Measurements from ENCODE around the gene CCDC112. TPM values are rescaled to one million over a fixed set of nuclear protein-coding genes. Genes with fewer than 3 reads are reported as not detected.

CCDC112 gene
- total RNA-seq (2.3 TPM), polyA plus RNA-seq (1 to 10 TPM in 3 of 4 donors, under 1 TPM in 1; 0.89 to 2.7 (median 1.5) TPM)

GRCh38 chr5:115296124-115297022, at the start of gene CCDC112:
CCDC112 (minus strand) TSS chr5:115296654; CDS start chr5:115296543, 111 bp downstream.
- ATAC-seq (ENCODE audit: low read depth in 2 of 2), result peak; percentile 65 to 66
- peak; percentile 49 to 73 (median 60) for DNase-seq
- peaks cover 0 to 14% (median 4%) of the 10 kb centered on the region in 7 donors for H3K9me3 Mint-ChIP-seq
- no peaks in the 10 kb centered on the region for H3K36me3 ChIP-seq (ENCODE audit: control insufficient read depth, insufficient read depth, low read length)
- H3K4me1 ChIP-seq (ENCODE audit: control insufficient read depth, insufficient read depth, low read length, poor library complexity, severe bottlenecking), result peaks cover 14% of the 10 kb centered on the region
- peak within 1 kb of the TSS; percentile 55 to 89 (median 82) for H3K4me3 Mint-ChIP-seq
- peaks cover 0 to 12% (median 4%) of the 10 kb centered on the region in 4 donors for H3K4me1 Mint-ChIP-seq
- H3K4me3 ChIP-seq (ENCODE audit: low read depth, low read length), result peak within 1 kb of the TSS; percentile 61
- no peaks in the 10 kb centered on the region for H3K36me3 Mint-ChIP-seq
- H3K27me3 Mint-ChIP-seq, result peaks cover 51% of the 10 kb centered on the region
- H3K27me3 ChIP-seq (ENCODE audit: control insufficient read depth, insufficient read depth, low read length), result peaks cover 27% of the 10 kb centered on the region
- H3K27ac Mint-ChIP-seq, result peak within 1 kb of the TSS in 2 of 3 donors; percentile 26 to 60
- no peak within 1 kb of the TSS for H3K27ac ChIP-seq (ENCODE audit: insufficient read depth, low read length, poor library complexity, severe bottlenecking)
- H3K9me3 ChIP-seq (ENCODE audit: control insufficient read depth in 2 of 2, low read length in 2 of 2), result peaks cover 14 to 15% of the 10 kb centered on the region in 2 experiments

GRCh38 chr5:115345344-115345743, 48.9 kb upstream of the CCDC112 start:
- no peak overlapping the region for H3K4me3 ChIP-seq (ENCODE audit: low read depth, low read length)
- DNase-seq, result no peak
- H3K9me3 Mint-ChIP-seq, result peaks cover 0 to 5% (median 0%) of the 10 kb centered on the region in 7 donors
- H3K27ac Mint-ChIP-seq, result no peak overlapping the region
- no peaks in the 10 kb centered on the region for H3K9me3 ChIP-seq (ENCODE audit: control insufficient read depth in 2 of 2, low read length in 2 of 2)
- H3K27me3 ChIP-seq (ENCODE audit: control insufficient read depth, insufficient read depth, low read length), result peaks cover 4% of the 10 kb centered on the region
- no peaks in the 10 kb centered on the region for H3K36me3 ChIP-seq (ENCODE audit: control insufficient read depth, insufficient read depth, low read length)
- no peak overlapping the region for H3K27ac ChIP-seq (ENCODE audit: insufficient read depth, low read length, poor library complexity, severe bottlenecking)
- no peaks in the 10 kb centered on the region for H3K4me1 Mint-ChIP-seq
- no peak for ATAC-seq (ENCODE audit: low read depth in 2 of 2)
- peaks cover 25% of the 10 kb centered on the region for H3K27me3 Mint-ChIP-seq
- no peaks in the 10 kb centered on the region for H3K4me1 ChIP-seq (ENCODE audit: control insufficient read depth, insufficient read depth, low read length, poor library complexity, severe bottlenecking)
- no peaks in the 10 kb centered on the region for H3K36me3 Mint-ChIP-seq
- H3K4me3 Mint-ChIP-seq, result no peak overlapping the region

GRCh38 chr5:115343855-115344254, 47.4 kb upstream of the CCDC112 start:
- no peaks in the 10 kb centered on the region for H3K4me1 ChIP-seq (ENCODE audit: control insufficient read depth, insufficient read depth, low read length, poor library complexity, severe bottlenecking)
- no peaks in the 10 kb centered on the region for H3K4me1 Mint-ChIP-seq
- peaks cover 22% of the 10 kb centered on the region for H3K27me3 Mint-ChIP-seq
- H3K27ac ChIP-seq (ENCODE audit: insufficient read depth, low read length, poor library complexity, severe bottlenecking), result no peak overlapping the region
- no peaks in the 10 kb centered on the region for H3K9me3 ChIP-seq (ENCODE audit: control insufficient read depth in 2 of 2, low read length in 2 of 2)
- no peak for ATAC-seq (ENCODE audit: low read depth in 2 of 2)
- H3K36me3 Mint-ChIP-seq, result no peaks in the 10 kb centered on the region
- peaks cover 0 to 5% (median 0%) of the 10 kb centered on the region in 7 donors for H3K9me3 Mint-ChIP-seq
- peaks cover 4% of the 10 kb centered on the region for H3K27me3 ChIP-seq (ENCODE audit: control insufficient read depth, insufficient read depth, low read length)
- H3K4me3 ChIP-seq (ENCODE audit: low read depth, low read length), result no peak overlapping the region
- no peaks in the 10 kb centered on the region for H3K36me3 ChIP-seq (ENCODE audit: control insufficient read depth, insufficient read depth, low read length)
- H3K27ac Mint-ChIP-seq, result no peak overlapping the region
- DNase-seq, result no peak
- H3K4me3 Mint-ChIP-seq, result no peak overlapping the region

- no peak overlapping the region for H3K27ac ChIP-seq (ENCODE audit: insufficient read depth, low read length, poor library complexity, severe bottlenecking)
- H3K27me3 Mint-ChIP-seq, result peaks cover 30% of the 10 kb centered on the region
- H3K4me1 Mint-ChIP-seq, result no peaks in the 10 kb centered on the region
- ATAC-seq (ENCODE audit: low read depth in 2 of 2), result no peak
- peaks cover 4% of the 10 kb centered on the region for H3K27me3 ChIP-seq (ENCODE audit: control insufficient read depth, insufficient read depth, low read length)
- H3K4me3 ChIP-seq (ENCODE audit: low read depth, low read length), result no peak overlapping the region
- H3K4me3 Mint-ChIP-seq, result no peak overlapping the region
- no peaks in the 10 kb centered on the region for H3K36me3 Mint-ChIP-seq
- H3K27ac Mint-ChIP-seq, result no peak overlapping the region
- DNase-seq, result no peak
- H3K36me3 ChIP-seq (ENCODE audit: control insufficient read depth, insufficient read depth, low read length), result no peaks in the 10 kb centered on the region
- H3K4me1 ChIP-seq (ENCODE audit: control insufficient read depth, insufficient read depth, low read length, poor library complexity, severe bottlenecking), result no peaks in the 10 kb centered on the region
- no peaks in the 10 kb centered on the region for H3K9me3 ChIP-seq (ENCODE audit: control insufficient read depth in 2 of 2, low read length in 2 of 2)
- H3K9me3 Mint-ChIP-seq, result peaks cover 0 to 4% (median 0%) of the 10 kb centered on the region in 7 donors
These were observed 46.3 kb upstream of the CCDC112 start for GRCh38 chr5:115342590-115343377.

DNA sequence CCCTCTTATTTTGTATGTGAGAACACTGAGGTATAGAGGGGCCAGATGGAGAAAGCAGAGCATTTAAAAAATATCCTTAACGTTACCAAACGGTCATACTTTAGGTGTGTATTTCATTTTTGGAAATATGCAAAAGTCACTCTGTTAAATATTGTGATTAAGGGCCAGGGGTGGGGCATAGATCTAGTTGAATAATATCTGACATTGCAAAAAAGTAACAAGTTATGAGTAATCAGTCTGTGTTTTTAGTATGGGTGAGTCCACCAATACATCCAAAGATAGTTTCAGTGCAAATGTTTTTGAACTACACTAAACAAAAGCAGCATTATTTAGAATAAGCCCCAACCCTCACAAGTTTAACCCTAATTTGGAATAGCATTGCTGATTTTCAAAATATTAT, 45.3 kb upstream of the CCDC112 start:
- no peaks in the 10 kb centered on the region for H3K36me3 Mint-ChIP-seq

GRCh38 chr5:115338851-115339250, 42.4 kb upstream of the CCDC112 start:
- peaks cover 0 to 2% (median 0%) of the 10 kb centered on the region in 7 donors for H3K9me3 Mint-ChIP-seq
- H3K36me3 Mint-ChIP-seq, result no peaks in the 10 kb centered on the region

More for the DNA sequence above, 45.3 kb upstream of the CCDC112 start:
- Histone ChIP-seq H3K4me3 (ENCODE audit: low read depth, low read length) (no peak overlapping the region), H3K27me3 (ENCODE audit: control insufficient read depth, insufficient read depth, low read length) (peaks cover 4% of the 10 kb centered on the region), H3K36me3 (ENCODE audit: control insufficient read depth, insufficient read depth, low read length) (no peaks in the 10 kb centered on the region), H3K4me1 (ENCODE audit: control insufficient read depth, insufficient read depth, low read length, poor library complexity, severe bottlenecking) (no peaks in the 10 kb centered on the region), H3K27ac (ENCODE audit: insufficient read depth, low read length, poor library complexity, severe bottlenecking) (no peak overlapping the region), H3K9me3 (ENCODE audit: control insufficient read depth in 2 of 2, low read length in 2 of 2) (no peaks in the 10 kb centered on the region)
- DNase-seq (no peak), ATAC-seq (ENCODE audit: low read depth in 2 of 2) (no peak)
- Mint-ChIP-seq H3K9me3 (peaks cover 0 to 4% (median 0%) of the 10 kb centered on the region in 7 donors), H3K4me3 (no peak overlapping the region), H3K27ac (no peak overlapping the region), H3K4me1 (no peaks in the 10 kb centered on the region), H3K27me3 (peaks cover 30% of the 10 kb centered on the region)

DNA sequence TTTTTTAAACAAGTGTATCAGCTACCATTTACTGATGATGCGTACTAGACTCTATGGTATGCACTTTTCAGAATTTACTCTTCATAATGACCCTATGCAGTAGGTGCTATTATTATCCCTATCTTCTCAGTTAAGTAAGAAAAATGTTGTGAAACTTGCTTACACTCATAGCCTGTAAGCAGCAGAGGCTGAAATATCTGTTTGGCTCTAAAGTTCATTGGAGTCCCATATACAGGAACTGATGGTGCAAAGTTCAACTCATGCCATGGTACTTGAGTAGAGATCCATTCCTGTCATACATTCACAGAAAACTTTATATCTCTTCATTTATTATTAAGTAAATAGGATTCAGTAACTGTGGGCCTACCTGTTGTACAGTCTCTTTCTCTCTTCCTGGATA, 41.4 kb upstream of the CCDC112 start:
- Histone ChIP-seq H3K36me3 (ENCODE audit: control insufficient read depth, insufficient read depth, low read length) (no peaks in the 10 kb centered on the region), H3K4me3 (ENCODE audit: low read depth, low read length) (no peak overlapping the region), H3K27ac (ENCODE audit: insufficient read depth, low read length, poor library complexity, severe bottlenecking) (no peak overlapping the region), H3K9me3 (ENCODE audit: control insufficient read depth in 2 of 2, low read length in 2 of 2) (no peaks in the 10 kb centered on the region), H3K4me1 (ENCODE audit: control insufficient read depth, insufficient read depth, low read length, poor library complexity, severe bottlenecking) (no peaks in the 10 kb centered on the region), H3K27me3 (ENCODE audit: control insufficient read depth, insufficient read depth, low read length) (peaks cover 2% of the 10 kb centered on the region)
- DNase-seq (no peak), ATAC-seq (ENCODE audit: low read depth in 2 of 2) (no peak)
- Mint-ChIP-seq H3K4me3 (no peak overlapping the region), H3K27ac (no peak overlapping the region), H3K4me1 (no peaks in the 10 kb centered on the region), H3K9me3 (peaks cover 0 to 2% (median 0%) of the 10 kb centered on the region in 7 donors), H3K27me3 (peaks cover 33% of the 10 kb centered on the region), H3K36me3 (no peaks in the 10 kb centered on the region)

More at GRCh38 chr5:115338851-115339250, 42.4 kb upstream of the CCDC112 start:
- Histone ChIP-seq H3K36me3 (ENCODE audit: control insufficient read depth, insufficient read depth, low read length) (no peaks in the 10 kb centered on the region), H3K4me1 (ENCODE audit: control insufficient read depth, insufficient read depth, low read length, poor library complexity, severe bottlenecking) (no peaks in the 10 kb centered on the region), H3K27ac (ENCODE audit: insufficient read depth, low read length, poor library complexity, severe bottlenecking) (no peak overlapping the region), H3K9me3 (ENCODE audit: control insufficient read depth in 2 of 2, low read length in 2 of 2) (no peaks in the 10 kb centered on the region), H3K4me3 (ENCODE audit: low read depth, low read length) (no peak overlapping the region), H3K27me3 (ENCODE audit: control insufficient read depth, insufficient read depth, low read length) (peaks cover 2% of the 10 kb centered on the region)
- no peak overlapping the region for H3K4me3 Mint-ChIP-seq
- ATAC-seq (ENCODE audit: low read depth in 2 of 2) (no peak), DNase-seq (no peak)
- peaks cover 38% of the 10 kb centered on the region for H3K27me3 Mint-ChIP-seq
- no peaks in the 10 kb centered on the region for H3K4me1 Mint-ChIP-seq
- no peak overlapping the region for H3K27ac Mint-ChIP-seq

All from CD4-positive, CD25-positive, alpha-beta regulatory T cell (primary cell).